Prostate gland (tissue), 2 donors: ENCODE data around the gene PSMC5.

Source experiments
- CTCF ChIP-seq, 4 experiments: fragments of 200-600 bp in 2 of 4; fragments of 450-650 bp in 2 of 4; sonication (generic) in 2 of 4; IDR thresholded peaks; 1 replicate in 3 of 4; 2 replicates in 1 of 4; pipeline ENCODE4 v1.5.1; 2016 to 2019; ENCODE audit warnings: antibody characterized with exemption in 4 of 4, mild to moderate bottlenecking in 2 of 4, moderate library complexity in 2 of 4
- POLR2A ChIP-seq: fragments of 450-650 bp; IDR thresholded peaks from one replicate; pipeline ENCODE4 v1.6.1; 2016; ENCODE audit warnings: antibody characterized with exemption, mild to moderate bottlenecking

- TF ChIP-seq CTCF (IDR thresholded peaks at IDR 0.05) (no peak), POLR2A (no peak)
Measured at GRCh38 chr17:63785556-63785955, 41.7 kb upstream of the PSMC5 start.
